Measurements from ENCODE around the gene AQP5. TPM values are rescaled to one million over a fixed set of nuclear protein-coding genes. Genes with fewer than 3 reads are reported as not detected.

AQP5 gene
- total RNA-seq, 4 donors from 2014 or later, result 0.21 TPM; not detected in 3

DNA sequence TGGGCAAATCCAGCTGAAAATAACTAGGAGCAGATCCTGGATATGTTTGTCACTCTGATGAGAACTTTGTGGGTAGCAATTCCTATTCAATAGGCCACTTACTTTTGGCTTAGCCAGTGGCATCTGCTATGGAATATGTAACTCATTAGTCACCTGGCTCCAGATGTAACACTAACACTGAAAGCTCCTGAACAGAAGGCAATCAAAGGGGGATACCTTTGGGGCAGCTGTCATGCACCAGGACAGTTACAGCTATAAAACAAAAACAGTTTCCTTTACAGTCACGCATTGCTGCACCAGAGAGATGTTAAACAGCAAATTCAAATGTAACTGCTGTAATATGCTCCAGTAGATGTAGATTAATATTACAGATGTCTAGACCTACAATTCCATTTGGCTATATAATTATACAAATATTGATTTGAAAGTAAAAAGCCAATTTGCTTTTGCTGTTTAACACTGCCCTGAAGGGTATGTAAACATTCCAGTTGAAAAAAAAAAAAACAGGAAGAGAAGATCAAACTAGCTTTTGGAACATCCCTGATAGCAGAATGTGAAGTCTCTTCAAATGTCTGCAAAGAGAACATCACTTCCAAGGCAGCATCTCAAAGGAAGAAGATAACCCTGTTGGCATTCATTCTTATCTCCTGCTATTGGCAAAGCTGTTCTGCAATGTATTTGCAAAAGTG lies 45.2 kb downstream of the AQP5 start:
- no peaks in the 10 kb centered on the region for H3K4me1 ChIP-seq
- WGBS, 2 donors, result 87 to 93% methylated on average over 1 of the region's 1 CpG
- no peak overlapping the region for H3K27ac ChIP-seq

DNA sequence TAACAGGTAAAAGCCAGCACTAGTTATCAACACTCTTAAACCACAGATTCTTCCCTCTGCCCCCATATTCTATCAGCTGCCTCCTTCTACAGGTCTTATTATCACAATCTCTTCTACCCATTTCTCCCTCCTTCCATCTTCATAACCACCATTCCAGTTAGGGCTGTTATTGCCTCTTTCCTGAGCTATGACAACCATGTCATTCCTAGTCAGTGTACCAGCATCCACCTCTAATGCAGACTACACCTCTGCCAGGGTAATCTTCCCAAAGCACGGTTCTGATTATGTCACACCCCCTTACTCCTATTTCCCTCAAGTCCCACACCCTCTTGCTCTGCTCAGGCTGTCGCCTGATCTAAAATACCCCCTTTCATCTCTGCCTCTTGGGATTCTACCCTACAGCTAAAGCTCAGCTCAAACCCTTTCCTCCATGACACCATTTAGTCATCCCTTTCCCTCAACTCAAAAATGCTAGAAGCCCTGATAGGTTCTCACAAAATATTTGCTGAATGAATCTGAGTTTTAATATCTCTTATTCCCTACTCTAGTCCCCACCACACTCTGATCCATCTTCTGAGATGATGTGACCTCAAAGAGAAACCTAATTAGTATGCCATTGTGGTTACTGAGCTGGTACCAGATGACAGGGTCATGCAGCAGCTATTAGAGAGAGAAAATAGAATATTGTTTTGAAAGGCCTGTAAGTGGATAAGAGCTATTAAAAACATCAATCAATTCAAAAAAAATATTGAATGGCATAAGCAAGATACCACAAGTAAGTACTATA lies 51.9 kb downstream of the AQP5 start:
- H3K4me3 ChIP-seq, result no peak overlapping the region
- no peaks in the 10 kb centered on the region for H3K27me3 ChIP-seq
- WGBS, 2 donors, result 75 to 84% methylated on average over 2 of the region's 2 CpGs
- no peaks in the 10 kb centered on the region for H3K36me3 ChIP-seq
- no peaks in the 10 kb centered on the region for H3K9me3 ChIP-seq
- TF ChIP-seq, protein P1, sequence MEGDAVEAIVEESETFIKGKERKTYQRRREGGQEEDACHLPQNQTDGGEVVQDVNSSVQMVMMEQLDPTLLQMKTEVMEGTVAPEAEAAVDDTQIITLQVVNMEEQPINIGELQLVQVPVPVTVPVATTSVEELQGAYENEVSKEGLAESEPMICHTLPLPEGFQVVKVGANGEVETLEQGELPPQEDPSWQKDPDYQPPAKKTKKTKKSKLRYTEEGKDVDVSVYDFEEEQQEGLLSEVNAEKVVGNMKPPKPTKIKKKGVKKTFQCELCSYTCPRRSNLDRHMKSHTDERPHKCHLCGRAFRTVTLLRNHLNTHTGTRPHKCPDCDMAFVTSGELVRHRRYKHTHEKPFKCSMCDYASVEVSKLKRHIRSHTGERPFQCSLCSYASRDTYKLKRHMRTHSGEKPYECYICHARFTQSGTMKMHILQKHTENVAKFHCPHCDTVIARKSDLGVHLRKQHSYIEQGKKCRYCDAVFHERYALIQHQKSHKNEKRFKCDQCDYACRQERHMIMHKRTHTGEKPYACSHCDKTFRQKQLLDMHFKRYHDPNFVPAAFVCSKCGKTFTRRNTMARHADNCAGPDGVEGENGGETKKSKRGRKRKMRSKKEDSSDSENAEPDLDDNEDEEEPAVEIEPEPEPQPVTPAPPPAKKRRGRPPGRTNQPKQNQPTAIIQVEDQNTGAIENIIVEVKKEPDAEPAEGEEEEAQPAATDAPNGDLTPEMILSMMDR (IDR thresholded peaks at IDR 0.05), result no peak
- TF ChIP-seq EP300 (IDR thresholded peaks at IDR 0.05), result no peak
- TF ChIP-seq POLR2A (IDR thresholded peaks at IDR 0.05), result no peak
- DNase-seq (ENCODE audit: low spot score in 2 of 2), result no peak
- H3K4me1 ChIP-seq, result peaks cover 0 to 23% (median 4%) of the 10 kb centered on the region in 4 donors
- H3K27ac ChIP-seq, result no peak overlapping the region

More for the DNA sequence above, 45.2 kb downstream of the AQP5 start:
- H3K9me3 ChIP-seq, result no peaks in the 10 kb centered on the region
- no peak for DNase-seq (ENCODE audit: low spot score in 2 of 2)
- TF ChIP-seq POLR2A (IDR thresholded peaks at IDR 0.05), result no peak
- TF ChIP-seq EP300 (IDR thresholded peaks at IDR 0.05), result no peak
- TF ChIP-seq, protein P1 (IDR thresholded peaks at IDR 0.05), result no peak
- no peaks in the 10 kb centered on the region for H3K27me3 ChIP-seq
- H3K36me3 ChIP-seq, result peaks cover 0 to under 1% (median 0%) of the 10 kb centered on the region in 3 donors
- no peak overlapping the region for H3K4me3 ChIP-seq

GRCh38 chr12:50014342-50014741 lies 52.7 kb downstream of the AQP5 start:
- H3K27me3 ChIP-seq, result no peaks in the 10 kb centered on the region
- WGBS, 2 donors, result 95 to 97% methylated on average over 3 of the region's 3 CpGs
- peaks cover 0 to 23% (median 4%) of the 10 kb centered on the region in 4 donors for H3K4me1 ChIP-seq
- H3K4me3 ChIP-seq, result no peak overlapping the region
- H3K36me3 ChIP-seq, result no peaks in the 10 kb centered on the region
- TF ChIP-seq, protein P1 (IDR thresholded peaks at IDR 0.05), result no peak
- TF ChIP-seq POLR2A (IDR thresholded peaks at IDR 0.05) (no peak), EP300 (IDR thresholded peaks at IDR 0.05) (no peak)
- H3K9me3 ChIP-seq, result no peaks in the 10 kb centered on the region
- no peak for DNase-seq (ENCODE audit: low spot score in 2 of 2)
- H3K27ac ChIP-seq, result no peak overlapping the region

Other genes starting within 250 kb of the AQP5 start
- 100 to 1,000 TPM; 284 to 404 (median 325) TPM for gene TMBIM6, start 220.3 kb upstream of the AQP5 start, total RNA-seq
- 10 to 100 TPM; 36.1 to 70.2 (median 44.7) TPM for gene NCKAP5L, start 133.5 kb upstream of the AQP5 start, total RNA-seq
- gene BCDIN3D, start 118.8 kb upstream of the AQP5 start, total RNA-seq, result 1 to 10 TPM; 1.2 to 4.2 (median 2.5) TPM
- 10 to 100 TPM in 3 of 4 donors, 1 to 10 TPM in 1; 6.9 to 68.6 (median 36.9) TPM for gene FAIM2, start 58.0 kb upstream of the AQP5 start, total RNA-seq
- gene AQP2, start 11.1 kb upstream of the AQP5 start, total RNA-seq, result not detected
- under 1 TPM in 2 of 4 donors, not detected in 2; 0.39 to 0.63 TPM for gene AQP6, start 11.1 kb downstream of the AQP5 start, total RNA-seq
- gene RACGAP1, start 63.6 kb downstream of the AQP5 start, total RNA-seq, result 10 to 100 TPM in 2 of 4 donors, 1 to 10 TPM in 2; 6.3 to 15.1 (median 10.5) TPM
- 1 to 10 TPM in 3 of 4 donors, not detected in 1; 1.8 to 4.2 (median 2.9) TPM for gene ASIC1, start 95.7 kb downstream of the AQP5 start, total RNA-seq
- gene SMARCD1, start 123.5 kb downstream of the AQP5 start, total RNA-seq, result 10 to 100 TPM; 45.9 to 97.2 (median 65.3) TPM
- gene GPD1, start 142.1 kb downstream of the AQP5 start, total RNA-seq, result 100 to 1,000 TPM; 188 to 829 (median 253) TPM
- gene COX14, start 150.4 kb downstream of the AQP5 start, total RNA-seq, result 10 to 100 TPM; 35.8 to 91.5 (median 55.2) TPM
- 10 to 100 TPM; 30.3 to 45.5 (median 40.5) TPM for gene CERS5, start 205.5 kb downstream of the AQP5 start, total RNA-seq